ENCODE results near the gene AGPAT4.

GRCh38 chr6:161192636-161193411, 81.0 kb downstream of the AGPAT4 start:
- TF ChIP-seq CTCF (IDR thresholded peaks at IDR 0.05) (no peak), POLR2A (IDR thresholded peaks at IDR 0.05) (no peak)
